Stimulated activated CD8-positive, alpha-beta memory T cell treated with anti-CD3 and anti-CD28 coated beads, Interleukin-2, amount 100 ng/mL, for 1 hour (primary cell): ENCODE data around the gene SOX5.

Experiments used
- DNase-seq, 2 donors: peaks; one replicate each; pipeline ENCODE4 v3.0.0-alpha.2; 2020; ENCODE audit warnings: low read depth in 2 of 2

Gene SOX5

DNA sequence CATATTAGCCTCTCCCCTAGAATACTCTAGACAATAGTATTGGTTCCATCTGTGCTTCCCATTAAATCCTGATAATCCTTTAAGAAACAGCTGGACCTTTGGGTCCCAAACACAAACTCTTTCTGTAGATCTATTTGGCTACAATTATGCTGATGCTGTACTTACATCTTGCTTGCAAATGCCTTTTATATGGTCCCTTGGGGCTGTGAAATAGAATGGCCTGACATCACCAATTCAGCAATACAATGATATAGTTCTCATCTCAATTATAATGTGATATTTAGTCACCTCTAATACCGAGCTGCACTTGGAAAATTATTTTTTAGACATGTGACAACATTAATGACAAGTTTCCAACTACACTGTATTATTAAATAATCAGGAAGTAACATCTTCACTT, 261.5 kb downstream of the SOX5 start:
- no peak for DNase-seq

DNA sequence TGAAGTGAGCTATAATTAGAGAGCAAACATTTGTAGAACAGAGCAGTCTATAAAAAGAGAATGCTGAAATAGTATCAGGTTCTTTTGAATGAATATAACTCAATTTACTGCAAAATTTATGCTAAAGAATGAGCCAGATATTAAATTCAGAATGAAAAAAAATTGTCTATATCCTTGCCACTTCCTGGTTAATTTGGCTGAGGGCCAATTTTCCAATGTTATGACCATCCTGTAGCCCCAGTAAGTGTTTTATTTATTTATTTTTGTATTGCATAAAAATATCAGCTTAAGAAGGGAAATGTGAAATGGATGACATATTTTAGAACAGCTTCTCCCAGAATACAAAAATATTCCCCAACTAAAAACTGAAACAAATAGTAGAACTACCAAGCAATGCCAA, 263.4 kb downstream of the SOX5 start:
- DNase-seq = no peak

DNA sequence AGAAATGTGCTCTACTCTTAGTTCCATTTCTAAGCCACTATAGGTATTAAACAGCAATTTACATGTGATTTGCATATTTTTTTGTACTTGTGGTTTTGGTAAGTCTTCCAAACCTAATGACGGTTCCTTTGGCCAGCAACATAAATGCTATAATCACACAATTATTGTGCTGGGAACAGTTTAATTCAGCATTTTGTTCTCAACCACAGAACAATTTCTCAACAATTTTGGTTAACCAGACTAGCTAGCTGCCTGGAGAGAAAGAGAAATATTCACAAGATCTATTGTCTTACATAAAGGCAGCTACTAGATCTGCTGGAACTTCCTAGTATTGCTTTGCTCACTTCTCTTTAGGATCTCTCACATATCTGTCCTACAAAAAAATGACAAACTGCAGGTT, 265.3 kb downstream of the SOX5 start:
- DNase-seq = no peak

GRCh38 chr12:23681237-23681636, 268.2 kb downstream of the SOX5 start:
- no peak for DNase-seq

DNA sequence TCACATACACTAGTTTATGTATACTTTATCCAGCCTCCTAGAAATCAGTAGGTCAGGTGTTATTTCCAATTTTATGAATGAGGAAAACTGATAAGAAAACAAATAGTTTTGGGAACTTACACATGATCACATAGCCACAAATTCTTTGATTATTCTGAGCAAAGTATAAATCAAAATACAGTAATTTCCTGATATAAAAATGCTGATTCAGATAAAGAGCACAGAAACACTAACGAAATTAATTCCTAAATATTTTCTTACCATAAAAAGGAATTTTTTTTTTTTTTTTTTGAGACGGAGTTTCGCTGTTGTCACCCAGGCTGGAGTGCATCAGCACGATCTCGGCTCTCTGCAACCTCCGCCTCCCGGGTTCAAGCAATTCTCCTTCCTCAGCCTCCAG, 275.4 kb downstream of the SOX5 start:
- no peak for DNase-seq

DNA sequence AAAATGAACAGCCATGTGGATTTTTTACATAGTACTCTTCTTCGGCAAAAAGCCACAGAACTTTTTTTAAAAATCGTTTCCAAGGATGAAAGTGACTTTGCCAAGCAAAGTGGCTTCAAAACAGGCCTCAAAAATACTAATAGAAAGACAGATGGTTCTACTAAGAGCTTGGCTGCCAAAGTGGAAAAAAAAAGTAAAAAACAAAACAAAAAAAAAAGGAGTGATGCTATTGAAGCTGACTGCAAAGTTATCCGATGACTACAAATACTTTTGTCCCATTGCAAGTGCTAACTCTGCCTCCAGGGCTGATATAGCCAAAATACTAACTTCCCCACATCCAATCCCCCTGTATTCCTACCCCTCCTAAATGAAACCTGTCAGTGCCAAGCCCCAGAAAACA, 277.6 kb downstream of the SOX5 start:
- no peak for DNase-seq

DNA sequence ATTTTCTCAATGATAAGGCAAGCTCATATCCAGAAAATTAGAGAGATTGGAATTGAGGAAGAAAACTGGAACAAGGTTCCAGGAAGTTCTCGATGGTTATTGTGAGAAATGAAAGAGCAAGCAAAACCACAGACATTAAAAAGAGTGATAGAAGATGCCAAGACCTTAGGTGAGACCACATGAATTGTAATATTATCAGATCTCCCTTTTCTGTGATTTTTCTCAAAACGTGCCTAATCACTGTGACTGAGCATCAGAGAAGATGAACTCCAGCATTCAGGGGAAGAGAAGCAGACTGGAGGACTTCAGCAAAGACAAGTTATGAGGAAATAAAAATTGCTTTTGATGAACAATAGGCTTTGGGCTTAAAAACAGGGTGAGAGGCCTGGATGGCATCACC, 278.8 kb downstream of the SOX5 start:
- DNase-seq = no peak

DNA sequence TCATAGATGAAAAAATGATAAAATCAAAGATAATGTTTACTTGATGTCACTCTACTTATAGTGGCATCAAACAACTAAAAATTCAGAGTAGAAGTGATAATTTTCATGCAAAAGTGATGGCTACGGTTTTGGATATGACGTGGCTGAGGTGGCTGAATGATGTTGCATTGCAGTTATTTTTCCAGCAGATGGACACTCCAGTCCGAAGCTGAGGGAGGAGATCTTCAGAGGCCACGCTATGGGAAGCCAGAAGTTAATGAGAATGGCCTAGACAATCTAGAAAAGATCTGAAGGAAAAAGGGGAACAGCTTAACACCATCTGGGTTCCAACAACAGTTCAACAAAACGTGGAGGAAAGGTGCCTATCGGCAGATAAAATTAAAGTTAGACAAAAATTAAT, 279.8 kb downstream of the SOX5 start:
- DNase-seq = no peak

- no peak for DNase-seq
Measured at GRCh38 chr12:23666866-23667265, 282.6 kb downstream of the SOX5 start.

DNA sequence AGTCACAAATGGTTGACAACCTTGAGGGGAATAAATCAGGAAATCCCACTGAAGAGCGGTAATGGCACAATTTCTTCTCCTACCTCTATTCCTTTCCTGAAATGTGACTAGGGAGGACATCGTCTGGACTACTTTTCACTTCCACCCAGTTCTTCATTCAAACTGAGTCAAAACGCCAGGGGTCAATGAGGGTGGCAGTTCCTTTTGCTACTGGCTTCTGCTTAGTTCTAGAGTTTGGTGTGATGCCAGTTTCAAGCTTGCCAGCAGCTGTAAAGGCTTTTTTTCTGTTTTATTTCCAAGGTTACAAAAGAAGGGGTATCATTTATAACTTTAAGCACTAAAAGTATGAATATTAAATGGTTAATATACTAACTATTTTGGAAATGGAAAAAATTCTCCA, 286.5 kb downstream of the SOX5 start:
- no peak for DNase-seq

DNA sequence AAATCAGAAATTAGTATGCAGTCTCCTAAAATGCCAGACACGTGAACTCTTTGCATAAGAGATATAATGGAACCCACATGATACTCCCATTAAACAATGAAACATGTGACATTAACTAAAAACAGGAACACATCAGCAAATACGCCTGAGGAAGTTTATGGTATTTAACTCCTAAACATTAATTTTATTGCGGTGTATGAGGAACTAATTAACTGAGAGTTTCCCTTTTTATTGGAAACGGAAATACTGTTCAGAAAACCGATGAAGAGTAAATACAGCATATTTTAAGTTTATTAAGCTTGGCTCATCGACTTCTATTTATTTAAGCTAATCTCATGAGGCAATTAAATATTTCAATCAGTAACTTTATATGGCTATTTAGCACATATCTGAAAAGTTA, 290.3 kb downstream of the SOX5 start:
- DNase-seq = no peak

- no peak for DNase-seq
Measured at GRCh38 chr12:23657598-23657997, 291.9 kb downstream of the SOX5 start.

DNA sequence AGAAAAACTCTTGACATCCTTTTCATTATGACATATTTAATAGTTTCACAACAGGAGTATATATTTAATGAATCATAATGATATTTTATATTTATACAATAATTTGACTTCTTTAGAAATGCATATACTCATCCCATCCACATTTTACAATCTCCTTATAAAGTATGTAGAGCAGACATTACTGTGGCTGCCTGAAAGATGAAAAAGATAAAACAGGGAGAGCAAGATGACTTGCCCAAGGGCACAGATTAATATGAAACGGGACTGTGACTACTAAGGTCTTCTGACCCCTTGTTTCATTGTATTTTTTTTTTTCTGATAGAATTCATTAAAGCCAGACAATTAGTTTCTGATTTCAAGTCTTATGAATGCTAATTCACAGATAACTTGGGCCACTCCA, 293.6 kb downstream of the SOX5 start:
- DNase-seq = no peak

GRCh38 chr12:23655112-23655511, 294.4 kb downstream of the SOX5 start:
- DNase-seq = no peak

DNA sequence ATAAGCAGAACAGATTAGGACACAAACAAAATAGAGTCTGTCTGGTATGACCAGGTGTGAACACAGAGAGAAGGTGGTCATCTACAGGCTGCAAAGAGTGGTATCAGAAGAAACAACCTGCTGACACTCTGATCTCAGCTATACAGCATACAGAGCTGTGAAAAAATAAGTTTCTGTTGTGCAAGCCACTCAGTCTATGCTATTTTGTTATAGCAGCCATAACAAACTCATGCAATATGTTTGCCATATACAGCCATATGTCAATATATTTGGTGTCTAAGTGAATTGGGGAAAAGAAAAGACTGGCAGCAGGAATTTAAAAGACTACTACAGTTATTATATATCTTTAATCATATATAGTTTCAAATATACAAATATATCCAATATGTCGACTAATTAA, 300.9 kb downstream of the SOX5 start:
- DNase-seq = no peak

- no peak for DNase-seq
Measured at GRCh38 chr12:23640754-23641153, 308.7 kb downstream of the SOX5 start.

DNA sequence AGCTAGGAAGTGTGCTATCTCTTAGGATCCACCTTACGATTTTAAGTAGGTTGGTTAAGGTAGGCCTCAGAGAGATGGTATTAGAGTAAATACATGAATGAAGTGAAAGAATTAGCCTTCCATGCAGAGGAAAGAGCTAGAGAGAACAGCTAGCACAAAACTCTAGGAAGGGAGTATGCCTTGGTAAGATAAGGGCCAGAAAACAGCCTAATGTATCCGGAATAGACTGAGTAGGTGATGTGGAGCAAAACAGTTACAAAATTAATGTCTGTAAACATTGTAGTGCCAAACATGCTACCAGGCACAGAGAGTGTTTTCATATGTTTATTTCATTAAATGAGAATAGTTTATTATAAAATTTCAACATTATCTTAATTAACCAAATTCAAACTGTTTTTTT, 315.1 kb downstream of the SOX5 start:
- no peak for DNase-seq

DNA sequence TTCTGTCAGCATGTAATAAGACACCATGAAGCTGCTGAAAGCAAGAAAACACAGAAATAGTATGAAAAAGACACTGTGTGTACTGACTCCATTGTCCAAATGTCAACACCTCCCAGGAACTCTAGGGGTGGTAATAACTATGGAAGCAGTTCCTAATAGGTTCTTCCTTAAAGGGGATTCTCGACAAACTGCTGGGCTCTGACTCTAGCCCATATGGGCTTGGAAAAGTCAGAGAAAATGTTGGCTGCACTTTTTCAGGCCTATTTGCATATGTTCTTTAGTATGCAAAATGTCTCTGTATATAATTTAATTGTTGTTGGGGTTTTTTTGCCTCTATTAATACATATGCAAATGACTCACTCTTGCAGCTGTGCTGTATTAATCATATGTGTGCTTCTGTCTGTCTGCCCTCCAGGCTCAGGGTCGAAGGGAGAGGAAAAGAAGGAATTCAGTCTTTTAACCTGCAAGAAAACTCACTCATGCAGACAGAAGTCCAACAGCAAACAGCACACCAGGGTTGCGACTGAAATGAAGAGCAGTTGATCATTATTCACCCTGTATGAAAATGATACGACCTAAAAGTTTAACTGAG, 317.6 kb downstream of the SOX5 start:
- DNase-seq = no peak

DNA sequence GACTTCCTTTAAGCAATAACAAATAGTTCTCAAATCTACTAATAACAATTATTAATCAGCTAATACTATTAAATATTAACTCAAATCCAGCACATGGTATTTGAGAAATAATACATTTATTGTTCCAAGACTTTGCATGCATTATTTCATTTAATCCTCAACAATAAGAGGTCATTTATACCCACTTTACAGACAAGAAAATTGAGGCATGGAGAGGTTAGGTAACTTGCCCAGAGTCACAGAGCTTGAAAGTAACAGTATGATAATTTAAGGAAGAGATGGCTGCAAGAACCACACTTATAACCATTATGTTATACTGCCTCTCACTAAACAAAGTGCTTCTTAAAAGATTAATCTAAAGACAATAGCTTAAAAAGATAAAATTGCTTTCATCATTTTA, 318.9 kb downstream of the SOX5 start:
- DNase-seq = no peak

DNA sequence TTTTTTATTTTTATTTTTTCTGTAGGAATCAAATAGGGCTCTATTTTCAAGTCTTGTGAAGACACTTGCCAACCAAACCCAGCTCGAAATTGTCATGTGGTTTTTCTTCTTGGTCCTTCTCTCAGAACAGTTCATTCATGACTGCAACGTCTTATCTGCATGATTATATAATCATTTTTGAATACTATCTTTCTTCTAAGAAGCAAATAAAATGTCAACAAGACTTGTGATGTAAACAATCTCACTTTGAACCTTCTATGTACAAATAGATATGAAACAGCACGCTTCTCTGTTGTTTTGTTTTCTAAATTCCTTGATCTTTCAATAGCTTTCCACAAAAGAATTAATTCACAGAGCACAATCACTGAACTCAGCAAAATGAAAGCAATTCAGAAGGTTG, 320.7 kb downstream of the SOX5 start:
- no peak for DNase-seq

DNA sequence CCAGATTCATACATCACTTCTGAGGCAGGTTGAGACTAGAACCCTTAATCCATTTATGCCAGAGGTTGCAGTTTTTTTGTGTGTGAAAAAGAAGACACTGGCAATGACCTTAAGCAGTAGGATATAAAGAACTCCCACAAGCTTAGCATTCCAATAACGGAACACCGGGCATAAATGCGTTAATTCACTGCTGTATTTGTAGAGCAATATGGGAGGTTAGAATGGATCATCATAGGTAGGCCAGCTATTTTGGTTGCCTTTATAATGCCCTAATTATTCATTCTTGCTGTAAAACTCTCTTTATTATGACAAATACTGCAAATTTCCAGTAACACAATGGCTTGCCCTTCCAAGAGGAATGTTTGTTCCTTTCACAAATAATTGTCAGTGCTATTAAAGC, 322.7 kb downstream of the SOX5 start:
- DNase-seq = no peak

DNA sequence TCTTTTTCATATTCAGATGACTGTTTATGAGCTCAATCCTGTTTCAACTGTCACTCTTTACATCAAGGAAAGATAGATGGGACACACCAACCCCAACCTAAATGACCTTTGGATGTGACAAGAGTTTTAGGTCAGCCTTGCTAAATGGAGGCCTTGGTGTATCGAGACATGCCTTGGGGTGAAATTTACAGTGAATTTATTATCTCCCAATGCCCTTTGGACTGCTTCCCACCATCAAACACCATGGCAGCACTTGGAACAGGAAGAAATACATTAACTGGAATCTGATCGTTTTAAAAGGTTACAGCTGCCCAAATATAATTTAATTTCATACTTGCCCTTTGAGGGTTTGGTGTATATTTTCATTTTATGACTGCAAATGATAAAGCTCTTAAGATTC, 327.6 kb downstream of the SOX5 start:
- no peak for DNase-seq

GRCh38 chr12:23618718-23619117, 330.8 kb downstream of the SOX5 start:
- no peak for DNase-seq

- DNase-seq = no peak
Measured at GRCh38 chr12:23617749-23618148, 331.7 kb downstream of the SOX5 start.

DNA sequence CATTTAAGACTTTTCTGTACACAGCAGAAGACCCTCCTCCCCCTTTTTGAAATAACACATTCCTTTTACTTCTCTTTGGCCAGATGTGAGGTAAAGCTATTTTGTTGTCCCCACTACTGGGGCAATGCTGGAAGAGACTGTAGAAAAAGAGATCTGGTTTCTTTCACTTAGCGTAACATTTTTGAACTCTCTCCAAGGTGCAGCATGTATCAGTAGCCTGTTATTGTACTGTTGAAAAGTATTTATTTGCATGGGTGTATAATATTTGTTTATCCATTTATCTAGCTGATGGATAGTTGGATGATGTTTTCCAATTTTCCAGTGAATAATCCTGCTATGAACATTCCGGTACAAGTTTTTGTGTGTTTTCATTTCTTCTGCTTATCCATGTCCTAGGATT, 335.2 kb downstream of the SOX5 start:
- DNase-seq = no peak
